Urinary bladder (tissue), 4 donors: ENCODE data around the gene KCNC3. TPM values are rescaled to one million over a fixed set of nuclear protein-coding genes. Genes with fewer than 3 reads are reported as not detected.

Experiments used
- DNase-seq: peaks from one replicate; pipeline ENCODE4 v3.0.0-alpha.2; 2015; ENCODE audit errors: extremely low spot score
- H3K27ac ChIP-seq: one replicate; pipeline ENCODE4 v1.5.1; 2013; ENCODE audit warnings: low read depth, mild to moderate bottlenecking, moderate library complexity
- H3K36me3 ChIP-seq: one replicate; pipeline ENCODE4 v1.6.1; 2013; ENCODE audit warnings: mild to moderate bottlenecking, moderate library complexity; ENCODE audit not compliant: insufficient read depth
- H3K4me1 ChIP-seq: one replicate; pipeline ENCODE4 v1.6.1; 2013; ENCODE audit warnings: mild to moderate bottlenecking, moderate library complexity; ENCODE audit not compliant: insufficient read depth
- H3K4me3 ChIP-seq: one replicate; pipeline ENCODE4 v1.5.1; 2013; ENCODE audit warnings: low read depth, low read length
- WGBS: extraction: QIAGEN DNeasy Blood & Tissue Kit; methylation state at CpG from one replicate; pipeline ENCODE4 v1.1.7; 2013; 5-methylcytosine and 5-hydroxymethylcytosine counted together
- polyA plus RNA-seq: library from polyadenylated mRNA; stranded (reverse); fragments of 200-250 nt; gene quantifications from one replicate; pipeline ENCODE4 v1.2.3, GENCODE V29; 2013
- total RNA-seq: library from RNA; depleted of rRNA; stranded (reverse); fragments of >200 nt; gene quantifications from one replicate; pipeline ENCODE4 v1.2.3, GENCODE V29; 2014
- donor health status: healthy with polysubstance abuse.
- donor health status: healthy.

Gene KCNC3
- total and polyA plus RNA-seq, 2 donors = 0.52 to 0.79 TPM

DNA sequence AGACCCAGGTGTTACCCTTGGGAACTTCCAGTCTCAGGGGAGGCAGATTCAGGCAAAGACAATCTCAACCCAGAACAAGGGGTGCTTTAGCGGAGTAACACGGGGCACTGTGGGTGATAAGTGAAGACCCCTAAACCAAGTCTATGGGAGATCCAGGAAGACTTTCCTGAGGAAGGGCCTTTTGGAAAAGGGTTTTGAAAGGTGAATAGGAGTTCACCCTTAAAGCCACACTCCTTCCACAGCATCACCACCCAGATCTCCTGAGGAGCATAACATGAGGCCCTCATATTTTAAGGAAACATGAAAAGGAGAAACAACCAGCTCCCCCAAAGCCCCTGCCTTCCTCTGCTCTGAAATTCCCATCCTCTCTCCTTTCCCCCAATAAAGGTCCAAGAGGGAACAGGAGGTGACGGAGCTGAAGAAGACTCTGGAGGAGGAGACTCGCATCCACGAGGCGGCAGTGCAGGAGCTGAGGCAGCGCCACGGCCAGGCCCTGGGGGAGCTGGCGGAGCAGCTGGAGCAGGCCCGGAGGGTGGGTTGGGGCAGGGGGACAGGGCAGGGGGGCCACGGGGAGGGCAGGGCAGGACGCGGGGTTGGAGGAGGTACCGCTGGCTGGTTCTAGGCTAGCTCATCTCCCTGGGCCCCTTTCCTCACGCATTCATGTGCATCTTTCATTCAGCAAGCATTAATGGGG is 52.7 kb downstream of the KCNC3 start:
- no peaks in the 10 kb centered on the region for H3K4me1 ChIP-seq
- no peak overlapping the region for H3K27ac ChIP-seq
- no peaks in the 10 kb centered on the region for H3K36me3 ChIP-seq
- no peak overlapping the region for H3K4me3 ChIP-seq
- WGBS = 71% methylated on average over 15 of the region's 15 CpGs
- DNase-seq = no peak

DNA sequence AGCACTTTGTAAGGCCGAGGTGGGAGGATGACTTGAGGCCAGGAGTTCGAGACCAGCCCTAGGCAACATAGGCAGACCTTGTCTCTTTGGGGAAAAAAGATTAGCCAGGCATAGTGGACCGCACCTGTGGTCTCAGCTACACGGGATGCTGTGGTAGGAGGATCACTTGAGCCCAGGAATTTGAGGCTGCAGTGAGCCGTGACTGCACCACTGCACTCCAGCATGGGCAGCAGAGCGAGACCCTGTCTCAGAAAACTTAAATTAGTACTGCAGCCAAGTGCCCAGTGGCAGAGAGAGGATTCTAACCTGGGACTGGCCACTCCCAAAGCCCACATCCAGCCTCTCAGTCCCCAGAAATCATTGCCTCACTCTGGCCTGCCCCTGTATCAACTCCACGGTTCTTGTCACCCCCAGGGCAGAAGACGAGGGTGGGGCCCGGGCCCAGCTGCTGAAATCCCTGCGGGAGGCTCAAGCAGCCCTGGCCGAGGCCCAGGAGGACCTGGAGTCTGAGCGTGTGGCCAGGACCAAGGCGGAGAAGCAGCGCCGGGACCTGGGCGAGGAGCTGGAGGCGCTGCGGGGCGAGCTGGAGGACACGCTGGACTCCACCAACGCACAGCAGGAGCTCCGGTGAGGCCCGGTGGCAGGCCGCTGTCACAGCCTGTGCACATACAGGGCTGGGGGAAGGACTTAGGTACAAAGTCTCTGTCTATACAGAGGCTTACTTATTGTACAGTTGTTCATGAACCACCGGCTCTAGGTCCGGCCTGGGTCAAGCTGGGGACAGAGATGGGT is 53.4 kb downstream of the KCNC3 start:
- no peaks in the 10 kb centered on the region for H3K36me3 ChIP-seq
- H3K27ac ChIP-seq = no peak overlapping the region
- H3K4me1 ChIP-seq = no peaks in the 10 kb centered on the region
- no peak for DNase-seq
- no peak overlapping the region for H3K4me3 ChIP-seq
- 78% methylated on average over 26 of the region's 26 CpGs for WGBS

GRCh38 chr19:50273821-50274220 is 55.4 kb downstream of the KCNC3 start:
- Histone ChIP-seq H3K36me3 (no peaks in the 10 kb centered on the region), H3K4me3 (no peak overlapping the region), H3K27ac (no peak overlapping the region), H3K4me1 (no peaks in the 10 kb centered on the region)
- WGBS = 82% methylated on average over 7 of the region's 7 CpGs
- no peak for DNase-seq

DNA sequence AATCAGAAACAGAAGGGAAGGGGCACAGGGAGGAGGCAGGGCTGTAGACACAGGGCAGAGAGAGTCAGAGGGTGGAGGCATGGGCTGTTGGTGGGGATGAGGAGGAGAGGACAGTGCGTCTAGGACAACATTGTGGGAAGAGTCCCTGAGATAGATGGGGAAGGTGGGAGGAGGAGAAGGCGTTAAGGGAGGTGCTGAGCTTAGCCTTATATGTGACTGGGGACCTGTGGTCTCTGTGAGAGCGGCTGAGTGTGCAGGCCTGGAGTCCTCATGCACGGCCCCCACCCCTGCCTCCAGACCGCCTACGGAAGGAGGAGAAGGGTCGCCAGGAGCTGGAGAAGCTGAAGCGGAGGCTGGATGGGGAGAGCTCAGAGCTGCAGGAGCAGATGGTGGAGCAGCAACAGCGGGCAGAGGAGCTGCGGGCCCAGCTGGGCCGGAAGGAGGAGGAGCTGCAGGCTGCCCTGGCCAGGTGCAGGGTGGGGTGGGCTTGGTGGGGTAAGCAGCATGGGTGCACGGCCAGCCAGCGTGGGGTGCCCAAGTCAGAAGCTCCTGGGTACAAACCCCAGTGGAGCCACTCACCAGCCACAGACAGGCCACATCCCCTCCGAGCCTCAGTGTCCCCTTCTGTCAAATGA is 56.8 kb downstream of the KCNC3 start:
- Histone ChIP-seq H3K36me3 (no peaks in the 10 kb centered on the region), H3K4me1 (no peaks in the 10 kb centered on the region), H3K27ac (no peak overlapping the region), H3K4me3 (no peak overlapping the region)
- 82% methylated on average over 14 of the region's 14 CpGs for whole genome bisulfite sequencing
- no peak for DNase-seq

DNA sequence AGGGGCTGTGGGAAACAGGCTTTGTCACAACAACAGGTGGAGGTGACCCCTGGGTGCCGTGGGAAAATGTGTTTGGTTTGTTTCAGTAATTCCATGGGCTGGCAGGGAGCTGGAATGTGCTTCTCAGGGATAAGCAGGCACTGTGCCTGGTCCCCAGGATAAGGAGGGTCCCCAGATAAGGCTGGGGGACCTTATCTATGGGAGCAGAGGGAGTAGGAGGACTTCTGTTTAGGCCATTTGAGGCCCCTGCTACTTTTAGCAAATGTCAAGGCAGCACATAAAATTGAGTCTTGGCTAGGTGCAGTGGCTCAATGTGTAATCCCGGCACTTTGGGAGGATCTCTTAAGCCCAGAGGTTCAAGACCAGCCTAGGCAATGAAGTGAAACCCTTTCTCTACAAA is 59.5 kb downstream of the KCNC3 start:
- Histone ChIP-seq H3K4me1 (no peaks in the 10 kb centered on the region), H3K36me3 (no peaks in the 10 kb centered on the region), H3K4me3 (no peak overlapping the region), H3K27ac (no peak overlapping the region)
- 67% methylated on average over 2 of the region's 2 CpGs for WGBS
- no peak for DNase-seq

DNA sequence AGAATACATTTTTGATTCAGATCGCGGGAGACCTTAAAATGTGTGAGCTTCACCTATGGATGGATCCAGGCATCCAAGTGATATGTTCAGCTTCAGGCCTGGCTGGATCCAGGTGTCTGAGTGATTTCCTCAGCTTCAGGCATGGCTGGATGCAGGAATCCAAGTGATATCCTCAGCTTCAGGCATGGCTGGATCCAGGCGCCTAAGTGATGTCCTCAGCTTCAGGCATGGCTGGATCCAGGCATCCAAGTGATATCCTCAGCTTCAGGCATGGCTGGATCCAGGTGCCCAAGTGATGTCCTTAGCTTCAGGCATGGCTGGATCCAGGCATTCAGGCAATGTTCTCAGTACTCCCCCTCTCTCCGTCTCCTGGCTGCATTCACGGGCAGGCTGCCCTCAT is 60.7 kb downstream of the KCNC3 start:
- Histone ChIP-seq H3K4me1 (no peaks in the 10 kb centered on the region), H3K4me3 (no peak overlapping the region), H3K27ac (no peak overlapping the region), H3K36me3 (no peaks in the 10 kb centered on the region)
- WGBS = 95% methylated on average over 5 of the region's 5 CpGs
- no peak for DNase-seq

DNA sequence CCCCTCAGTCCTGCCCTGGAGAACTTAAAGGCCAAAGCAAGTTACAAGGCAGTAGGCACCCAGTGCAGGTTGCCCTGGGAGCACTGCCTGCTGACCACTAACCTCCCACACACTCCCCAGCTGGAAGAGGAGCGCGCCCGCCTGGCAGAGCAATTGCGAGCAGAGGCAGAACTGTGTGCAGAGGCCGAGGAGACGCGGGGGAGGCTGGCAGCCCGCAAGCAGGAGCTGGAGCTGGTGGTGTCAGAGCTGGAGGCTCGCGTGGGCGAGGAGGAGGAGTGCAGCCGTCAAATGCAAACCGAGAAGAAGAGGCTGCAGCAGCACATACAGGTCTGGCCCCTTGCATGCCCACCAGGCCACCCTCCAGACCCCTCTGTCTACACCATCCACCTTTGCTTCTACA is 61.1 kb downstream of the KCNC3 start:
- 87% methylated on average over 13 of the region's 13 CpGs for WGBS
- DNase-seq = no peak
- H3K4me1 ChIP-seq = no peaks in the 10 kb centered on the region

GRCh38 chr19:50266896-50267295 is 62.3 kb downstream of the KCNC3 start:
- Histone ChIP-seq H3K4me1 (no peaks in the 10 kb centered on the region), H3K36me3 (no peaks in the 10 kb centered on the region), H3K27ac (no peak overlapping the region), H3K4me3 (no peak overlapping the region)
- no peak for DNase-seq
- 16% methylated on average over 20 of the region's 20 CpGs for WGBS

More for the DNA sequence above, 61.1 kb downstream of the KCNC3 start:
- H3K27ac ChIP-seq = no peak overlapping the region
- H3K36me3 ChIP-seq = no peaks in the 10 kb centered on the region
- H3K4me3 ChIP-seq = no peak overlapping the region

GRCh38 chr19:50266041-50266440 is 63.1 kb downstream of the KCNC3 start:
- no peak for DNase-seq
- H3K36me3 ChIP-seq = no peaks in the 10 kb centered on the region
- no peak overlapping the region for H3K4me3 ChIP-seq
- no peaks in the 10 kb centered on the region for H3K4me1 ChIP-seq
- 92% methylated on average over 8 of the region's 8 CpGs for WGBS
- H3K27ac ChIP-seq = no peak overlapping the region

DNA sequence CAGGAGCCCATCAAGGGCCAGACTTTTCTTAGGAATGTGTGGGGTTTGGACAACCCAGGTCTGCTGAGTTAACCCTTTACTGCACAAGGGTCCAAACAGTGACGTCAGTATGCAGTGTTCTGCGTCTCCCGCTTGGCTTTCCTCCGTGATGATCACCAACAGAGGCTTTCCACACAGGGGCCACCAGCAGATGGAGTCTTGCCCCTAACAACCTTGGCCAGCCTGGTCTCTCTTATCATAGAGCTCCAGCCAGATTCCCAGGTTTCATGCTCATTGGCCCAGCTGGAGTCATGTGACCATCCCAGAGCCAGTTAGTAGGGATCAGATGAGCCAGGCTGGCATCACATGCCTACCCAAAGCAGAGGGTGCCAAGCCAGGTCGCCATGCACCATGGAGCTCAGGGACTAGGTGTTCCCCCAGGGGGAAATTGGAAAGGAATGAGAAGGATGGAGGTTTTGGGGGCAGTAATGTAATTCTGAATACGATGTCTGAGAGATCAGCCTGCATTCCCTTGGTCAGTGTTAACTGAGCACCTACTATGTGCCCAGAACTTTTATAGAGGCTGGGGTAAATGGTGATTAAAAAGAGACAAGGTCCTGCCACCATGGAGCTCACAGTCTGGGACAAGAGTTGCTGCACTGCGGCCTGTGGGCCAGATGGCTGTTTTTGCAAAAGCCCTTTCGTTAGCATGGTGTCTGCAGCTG is 64.5 kb downstream of the KCNC3 start:
- no peak for DNase-seq
- H3K27ac ChIP-seq = no peak overlapping the region
- H3K36me3 ChIP-seq = no peaks in the 10 kb centered on the region
- no peaks in the 10 kb centered on the region for H3K4me1 ChIP-seq
- H3K4me3 ChIP-seq = no peak overlapping the region
- WGBS = 74% methylated on average over 8 of the region's 8 CpGs

DNA sequence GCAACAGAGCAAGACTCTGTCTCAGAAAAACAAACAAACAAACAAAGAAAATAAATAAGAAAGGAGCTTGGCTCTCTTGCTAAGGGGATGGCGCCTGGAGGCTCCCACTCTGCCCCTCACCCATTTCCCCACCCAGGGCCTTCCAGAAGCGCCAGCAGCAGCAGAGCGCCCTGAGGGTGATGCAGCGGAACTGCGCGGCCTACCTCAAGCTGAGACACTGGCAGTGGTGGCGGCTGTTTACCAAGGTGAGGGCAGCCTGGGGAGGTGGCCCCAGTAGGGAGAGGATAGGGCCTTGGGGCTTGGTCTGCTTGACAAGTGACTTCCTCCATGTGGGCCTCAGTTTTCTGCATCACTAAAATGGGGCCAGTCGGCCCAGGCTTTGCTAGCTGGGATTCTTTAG is 66.0 kb downstream of the KCNC3 start:
- WGBS = 92% methylated on average over 8 of the region's 8 CpGs
- no peak overlapping the region for H3K27ac ChIP-seq
- H3K36me3 ChIP-seq = no peaks in the 10 kb centered on the region
- no peak overlapping the region for H3K4me3 ChIP-seq
- no peak for DNase-seq
- H3K4me1 ChIP-seq = no peaks in the 10 kb centered on the region
